Measurements from ENCODE around the gene HOXD9. TPM values are rescaled to one million over a fixed set of nuclear protein-coding genes. Genes with fewer than 3 reads are reported as not detected.

The HOXD9 gene
- total and polyA plus RNA-seq, 10 donors: 1.1 to 4.0 (median 2.6) TPM

GRCh38 chr2:176075481-176075880, 47.0 kb upstream of the HOXD9 start:
- peaks cover 0 to 19% (median under 1%) of the 10 kb centered on the region in 8 donors for H3K9me3 ChIP-seq
- intact Hi-C loops (cut with DNase I; ENCODE audit: low total_unique reads): no loop called here
- no peak for DNase-seq
- 8 to 16% (median 11%) methylated on average over 15 of the region's 15 CpGs for WGBS, 5 donors
- H3K27me3 ChIP-seq (replicated peaks in 1 of 7): peaks cover 15 to 100% (median 99%) of the 10 kb centered on the region in 7 donors
- no peak overlapping the region for H3K4me3 ChIP-seq
- peaks cover 0 to 23% (median 15%) of the 10 kb centered on the region in 6 donors for H3K4me1 ChIP-seq
- no peak overlapping the region for H3K27ac ChIP-seq
- H3K36me3 ChIP-seq: no peaks in the 10 kb centered on the region
- TF ChIP-seq CTCF (IDR thresholded peaks at IDR 0.05 in 8 of 11, conservative IDR thresholded peaks at IDR 0.05 in 3 of 11) (peak in 1 of 11 experiments; percentile 3), POLR2A (IDR thresholded peaks at IDR 0.05) (no peak), POLR2AphosphoS5 (IDR thresholded peaks at IDR 0.05) (no peak)

DNA sequence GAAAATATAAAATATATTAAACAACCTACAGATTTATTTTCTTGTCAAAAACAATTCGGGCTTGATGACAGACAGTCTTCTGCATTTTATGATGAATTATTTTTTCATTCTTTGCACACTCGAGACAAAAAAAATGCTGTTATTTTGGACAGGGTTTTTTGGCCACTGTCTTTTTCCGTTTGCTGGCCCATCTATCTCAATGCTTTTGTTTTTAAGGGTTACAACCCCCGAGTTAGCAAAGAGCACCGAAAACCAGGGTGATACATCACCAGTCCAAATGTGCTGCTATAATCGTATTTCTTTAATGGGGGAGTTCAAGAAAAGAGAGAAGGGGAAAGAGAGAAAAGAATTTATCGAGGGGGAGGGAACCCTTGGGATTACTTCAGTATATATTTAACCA, 46.5 kb upstream of the HOXD9 start:
- Histone ChIP-seq H3K4me3 (no peak overlapping the region), H3K27me3 (replicated peaks in 1 of 7) (peaks cover 19 to 100% (median 99%) of the 10 kb centered on the region in 7 donors), H3K27ac (no peak overlapping the region), H3K4me1 (peaks cover 0 to 29% (median 19%) of the 10 kb centered on the region in 6 donors), H3K9me3 (peaks cover 0 to 25% (median 3%) of the 10 kb centered on the region in 8 donors), H3K36me3 (no peaks in the 10 kb centered on the region)
- no peak for TF ChIP-seq POLR2A (IDR thresholded peaks at IDR 0.05)
- TF ChIP-seq CTCF (IDR thresholded peaks at IDR 0.05 in 8 of 11, conservative IDR thresholded peaks at IDR 0.05 in 3 of 11): no peak
- TF ChIP-seq POLR2AphosphoS5 (IDR thresholded peaks at IDR 0.05): no peak
- 15 to 24% (median 21%) methylated on average over 7 of the region's 7 CpGs for WGBS, 5 donors
- DNase-seq: no peak
- intact Hi-C loops (cut with DNase I; ENCODE audit: low total_unique reads): no loop called here

DNA sequence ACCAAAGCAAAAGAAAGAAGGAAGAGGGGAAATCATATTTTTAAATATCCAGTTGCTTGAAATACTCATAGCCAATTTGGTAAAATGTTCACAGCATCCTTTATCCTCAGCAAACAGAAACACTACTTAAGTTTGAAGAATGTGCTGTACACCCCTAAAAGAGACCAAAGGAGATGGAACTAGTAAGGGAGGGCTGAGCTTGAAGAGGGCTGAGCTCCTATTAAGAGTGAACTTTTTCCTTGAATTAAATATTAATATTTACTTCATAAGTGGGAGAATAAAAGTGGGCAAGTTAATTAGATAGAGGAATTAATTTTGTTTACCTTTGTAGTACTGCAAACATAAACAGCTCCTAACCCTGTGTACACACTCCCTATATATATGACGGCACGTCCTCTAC, 45.7 kb upstream of the HOXD9 start:
- TF ChIP-seq CTCF (IDR thresholded peaks at IDR 0.05 in 8 of 11, conservative IDR thresholded peaks at IDR 0.05 in 3 of 11) (no peak), POLR2AphosphoS5 (IDR thresholded peaks at IDR 0.05) (no peak), POLR2A (IDR thresholded peaks at IDR 0.05) (no peak)
- no peak for DNase-seq
- no peaks in the 10 kb centered on the region for H3K36me3 ChIP-seq
- peaks cover 0 to 32% (median 4%) of the 10 kb centered on the region in 8 donors for H3K9me3 ChIP-seq
- 17 to 33% (median 27%) methylated on average over 2 of the region's 2 CpGs for WGBS, 5 donors
- H3K27ac ChIP-seq: no peak overlapping the region
- peaks cover 0 to 27% (median 17%) of the 10 kb centered on the region in 6 donors for H3K4me1 ChIP-seq
- intact Hi-C loops (cut with DNase I; ENCODE audit: low total_unique reads): no loop called here
- peaks cover 20 to 100% (median 99%) of the 10 kb centered on the region in 7 donors for H3K27me3 ChIP-seq (replicated peaks in 1 of 7)
- no peak overlapping the region for H3K4me3 ChIP-seq

GRCh38 chr2:176078541-176079284, 43.8 kb upstream of the HOXD9 start:
- Histone ChIP-seq H3K4me3 (peak overlapping the region in 1 of 8 donors; percentile 53), H3K36me3 (peaks cover 0 to 3% (median 0%) of the 10 kb centered on the region in 6 donors), H3K27me3 (replicated peaks in 1 of 7) (peaks cover 28 to 100% (median 99%) of the 10 kb centered on the region in 7 donors), H3K9me3 (peaks cover 0 to 51% (median 4%) of the 10 kb centered on the region in 8 donors), H3K4me1 (peaks cover 0 to 42% (median 27%) of the 10 kb centered on the region in 6 donors), H3K27ac (no peak overlapping the region)
- no peak for DNase-seq
- TF ChIP-seq POLR2A (IDR thresholded peaks at IDR 0.05): no peak
- intact Hi-C loops (cut with DNase I; ENCODE audit: low total_unique reads): no loop called here
- 7 to 16% (median 10%) methylated on average over 25 of the region's 25 CpGs for WGBS, 5 donors

Data from spleen (tissue), 11 donors.